ENCODE data around the gene SOX12.
"Not testable (repeated sequence)": the region's sequence is repeated elsewhere in the genome, so short reads cannot be mapped to it uniquely, and the experiment has no call there.

SOX12 gene

DNA sequence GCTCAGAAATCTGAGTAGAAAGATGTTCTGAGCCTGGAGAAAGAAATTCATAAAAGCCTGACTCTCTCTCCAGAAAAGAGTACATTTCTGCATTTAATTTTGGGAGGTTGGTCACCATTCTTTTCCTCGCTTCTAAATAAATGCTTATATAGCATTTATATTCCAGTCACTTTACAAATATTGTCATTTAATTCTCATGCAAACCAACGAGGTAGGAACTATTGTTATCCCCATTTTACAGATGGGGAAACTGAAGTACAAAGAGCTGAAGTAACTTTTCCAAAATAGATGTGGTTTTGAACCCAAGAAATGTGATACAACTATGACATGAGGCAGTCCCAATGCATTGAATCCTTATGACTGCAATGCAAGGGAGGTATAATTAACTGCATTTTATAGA, 50.7 kb downstream of the SOX12 start:
- H3K4me3 ChIP-seq (ENCODE audit: low read depth, low read length): no peak overlapping the region
- TF ChIP-seq, protein P1, sequence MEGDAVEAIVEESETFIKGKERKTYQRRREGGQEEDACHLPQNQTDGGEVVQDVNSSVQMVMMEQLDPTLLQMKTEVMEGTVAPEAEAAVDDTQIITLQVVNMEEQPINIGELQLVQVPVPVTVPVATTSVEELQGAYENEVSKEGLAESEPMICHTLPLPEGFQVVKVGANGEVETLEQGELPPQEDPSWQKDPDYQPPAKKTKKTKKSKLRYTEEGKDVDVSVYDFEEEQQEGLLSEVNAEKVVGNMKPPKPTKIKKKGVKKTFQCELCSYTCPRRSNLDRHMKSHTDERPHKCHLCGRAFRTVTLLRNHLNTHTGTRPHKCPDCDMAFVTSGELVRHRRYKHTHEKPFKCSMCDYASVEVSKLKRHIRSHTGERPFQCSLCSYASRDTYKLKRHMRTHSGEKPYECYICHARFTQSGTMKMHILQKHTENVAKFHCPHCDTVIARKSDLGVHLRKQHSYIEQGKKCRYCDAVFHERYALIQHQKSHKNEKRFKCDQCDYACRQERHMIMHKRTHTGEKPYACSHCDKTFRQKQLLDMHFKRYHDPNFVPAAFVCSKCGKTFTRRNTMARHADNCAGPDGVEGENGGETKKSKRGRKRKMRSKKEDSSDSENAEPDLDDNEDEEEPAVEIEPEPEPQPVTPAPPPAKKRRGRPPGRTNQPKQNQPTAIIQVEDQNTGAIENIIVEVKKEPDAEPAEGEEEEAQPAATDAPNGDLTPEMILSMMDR (IDR thresholded peaks at IDR 0.05; ENCODE audit: insufficient read depth, low read depth, low read length, missing control alignments): no peak
- no peak for DNase-seq (ENCODE audit: low read depth)

DNA sequence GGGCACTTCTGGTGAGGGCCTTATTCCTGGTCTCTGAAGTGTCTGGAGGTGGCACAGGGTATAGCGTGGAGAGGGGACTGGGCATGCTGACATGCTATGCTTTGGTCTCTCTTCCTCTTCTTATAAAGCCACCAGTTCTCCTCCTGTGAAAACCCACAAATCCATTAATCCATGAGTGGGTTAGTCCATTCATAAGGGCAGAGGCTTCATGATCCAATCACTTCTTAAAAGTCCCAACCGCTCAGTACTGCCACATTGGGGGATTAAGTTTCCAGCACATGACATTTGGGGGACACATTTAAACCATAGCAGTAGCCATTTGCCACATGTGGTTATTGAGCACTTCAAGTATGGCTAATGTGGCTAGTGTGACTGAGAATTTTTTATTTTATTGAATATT, 51.4 kb downstream of the SOX12 start:
- no peak for DNase-seq (ENCODE audit: low read depth)
- TF ChIP-seq, protein P1 (IDR thresholded peaks at IDR 0.05; ENCODE audit: insufficient read depth, low read depth, low read length, missing control alignments): no peak
- no peak overlapping the region for H3K4me3 ChIP-seq (ENCODE audit: low read depth, low read length)

DNA sequence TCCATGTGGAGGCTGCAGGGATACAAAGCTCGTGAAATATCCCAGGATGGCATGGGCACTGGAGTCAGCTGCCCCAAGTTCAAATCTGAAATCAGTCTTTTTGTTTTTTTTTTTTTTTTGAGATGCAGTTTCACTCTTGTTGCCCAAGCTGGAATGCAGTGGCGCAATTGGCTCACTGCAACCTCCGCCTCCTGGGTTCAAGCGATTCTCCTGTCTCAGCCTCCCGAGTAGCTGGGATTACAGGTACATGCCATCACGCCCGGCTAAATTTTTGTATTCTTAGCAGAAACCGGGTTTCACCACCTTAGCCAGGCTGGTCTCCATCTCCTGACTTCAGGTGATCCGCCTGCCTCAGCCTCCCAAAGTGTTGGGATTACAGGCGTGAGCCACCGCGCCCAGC, 52.2 kb downstream of the SOX12 start:
- not testable (repeated sequence) for H3K4me3 ChIP-seq (ENCODE audit: low read depth, low read length)

DNA sequence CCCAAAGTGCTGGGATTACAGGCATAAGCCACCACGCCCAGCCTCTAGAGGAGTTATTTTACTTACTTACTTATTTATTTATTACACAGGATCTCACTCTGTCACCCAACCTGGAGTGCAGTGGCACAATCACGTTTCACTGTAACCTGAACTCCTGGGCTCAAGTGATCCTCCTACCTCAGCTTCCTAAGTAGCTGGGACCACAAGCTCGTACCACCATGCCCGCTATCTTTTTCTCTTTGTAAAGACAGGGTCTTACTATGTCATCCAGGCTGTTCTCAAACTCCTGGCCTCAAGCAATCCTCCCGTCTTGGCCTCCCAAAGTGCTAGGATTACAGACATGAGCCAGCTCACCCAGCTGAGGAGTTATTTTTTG, 53.6 kb downstream of the SOX12 start:
- no peak for DNase-seq (ENCODE audit: low read depth)
- TF ChIP-seq, protein P1 (IDR thresholded peaks at IDR 0.05; ENCODE audit: insufficient read depth, low read depth, low read length, missing control alignments): no peak
- H3K4me3 ChIP-seq (ENCODE audit: low read depth, low read length): no peak overlapping the region

More for the DNA sequence above, 52.2 kb downstream of the SOX12 start:
- not testable (repeated sequence) for DNase-seq (ENCODE audit: low read depth)
